Left lobe of liver (tissue), 2 donors: ENCODE results near the gene PPFIA4. TPM values are rescaled to one million over a fixed set of nuclear protein-coding genes. Genes with fewer than 3 reads are reported as not detected.
"Not testable (repeated sequence)": the region's sequence is repeated elsewhere in the genome, so short reads cannot be mapped to it uniquely, and the experiment has no call there.

Experiments
- ATAC-seq: fragments of 200-7000 bp; cut with Tn5 transposase; one replicate; pipeline ENCODE4 v1.9.1; 2020; ENCODE audit warnings: mild to moderate bottlenecking, moderate library complexity
- DNase-seq: peaks from one replicate; pipeline ENCODE4 v3.0.0-alpha.2; 2020; ENCODE audit warnings: low spot score
- total RNA-seq: library from RNA; stranded (reverse); gene quantifications from one replicate; pipeline ENCODE4 v1.2.1, GENCODE V29; 2021
- donor health status: DM: no; HTN: no; CAD: no; lungs with moderate emphysema.
- donor health status: DM: no; HTN: yes; CAD: no.

The PPFIA4 gene
- total RNA-seq, 1 donor from 2014 or later = 0.78 TPM

DNA sequence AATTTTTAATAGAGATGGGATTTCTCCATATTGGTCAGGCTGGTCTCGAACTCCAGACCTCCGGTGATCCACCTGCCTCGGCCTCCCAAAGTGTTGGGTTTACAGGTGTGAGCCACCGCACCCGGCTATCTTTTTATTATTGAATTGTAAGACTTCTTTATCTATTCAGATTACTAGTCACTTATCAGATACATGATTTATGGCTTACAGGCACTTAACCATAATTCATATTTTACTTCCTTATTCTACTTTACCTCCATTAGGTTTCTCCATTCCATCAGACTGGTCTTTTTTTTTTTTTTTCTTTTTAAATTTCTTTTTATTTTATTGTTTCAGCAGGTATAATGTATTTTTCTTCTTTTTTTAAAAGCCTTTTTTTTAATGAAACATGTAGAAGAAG is 14.7 kb upstream of the PPFIA4 start:
- DNase-seq (no peak), ATAC-seq (no peak)

DNA sequence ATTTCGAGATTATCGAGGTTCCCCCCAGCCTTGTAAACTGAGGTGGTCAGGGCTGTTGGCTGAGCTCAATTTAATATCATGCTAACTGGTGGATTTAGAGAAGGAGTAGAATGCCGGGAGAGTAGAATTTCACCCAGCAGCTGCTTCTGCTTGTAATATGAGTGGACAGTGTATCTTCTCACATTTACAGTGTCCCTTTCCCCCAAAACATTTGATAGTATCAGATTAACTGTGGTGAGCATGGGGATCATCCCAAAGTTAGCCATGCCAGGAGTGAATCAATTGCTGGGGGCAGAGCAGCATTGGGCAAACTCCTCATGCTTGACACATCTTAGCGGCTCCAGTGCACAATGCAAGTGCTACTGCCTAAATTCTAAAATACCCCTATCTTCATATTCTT is 9.2 kb upstream of the PPFIA4 start:
- ATAC-seq (no peak), DNase-seq (no peak)

DNA sequence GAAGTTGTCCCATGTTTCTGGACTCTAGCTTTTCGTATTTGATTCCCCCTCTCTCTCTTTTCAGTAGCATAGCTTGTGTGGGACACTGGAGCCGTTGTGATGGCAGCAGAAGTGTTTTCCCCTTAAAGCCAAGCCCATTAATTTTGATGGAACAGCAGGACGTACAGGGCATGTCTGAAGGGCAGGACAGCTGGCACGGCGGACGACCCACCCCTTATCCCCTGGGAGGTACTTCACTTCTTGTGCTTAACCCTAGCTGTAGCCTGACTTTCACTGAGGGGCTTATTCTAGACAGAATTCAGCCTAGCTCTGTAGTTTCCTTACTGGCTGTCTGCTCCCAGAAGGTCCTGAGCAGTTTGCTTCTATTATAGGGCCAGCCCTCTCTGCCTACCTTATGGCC is 8.6 kb upstream of the PPFIA4 start:
- ATAC-seq (no peak), DNase-seq (no peak)

DNA sequence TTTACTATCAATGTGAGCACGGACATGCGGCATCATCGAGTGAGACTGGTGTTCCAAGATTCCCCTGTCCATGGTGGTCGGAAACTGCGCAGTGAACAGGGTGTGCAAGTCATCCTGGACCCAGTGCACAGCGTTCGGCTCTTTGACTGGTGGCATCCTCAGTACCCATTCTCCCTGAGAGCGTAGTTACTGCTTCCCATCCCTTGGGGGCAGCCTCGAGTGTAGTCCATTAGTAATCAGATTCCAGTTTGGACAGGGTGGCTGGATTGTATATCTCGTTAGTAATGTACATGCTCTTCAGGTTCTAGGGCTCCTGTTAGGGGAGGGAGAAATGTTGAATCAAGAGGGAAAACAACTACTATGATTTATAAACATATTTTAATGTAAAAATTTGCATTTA is 3.4 kb upstream of the PPFIA4 start:
- ATAC-seq = peak; percentile 61
- not testable (repeated sequence) for DNase-seq

DNA sequence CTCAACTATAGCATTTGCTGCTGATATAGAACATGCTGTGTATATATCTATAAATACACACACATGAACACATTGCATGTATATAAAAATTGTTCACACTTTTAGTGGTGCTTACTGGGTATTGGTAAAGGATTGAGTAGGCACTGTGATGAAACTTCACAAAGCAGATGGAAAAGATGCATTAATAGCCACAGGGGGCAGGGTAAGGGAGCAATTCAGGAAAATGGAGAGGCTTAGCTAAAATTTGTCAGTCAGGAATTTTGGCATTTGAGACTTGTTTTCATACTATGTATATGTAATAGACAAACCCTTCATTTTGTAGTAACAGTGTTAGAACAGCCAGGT is 633 bp upstream of the PPFIA4 start:
- ATAC-seq (no peak), DNase-seq (no peak)

DNA sequence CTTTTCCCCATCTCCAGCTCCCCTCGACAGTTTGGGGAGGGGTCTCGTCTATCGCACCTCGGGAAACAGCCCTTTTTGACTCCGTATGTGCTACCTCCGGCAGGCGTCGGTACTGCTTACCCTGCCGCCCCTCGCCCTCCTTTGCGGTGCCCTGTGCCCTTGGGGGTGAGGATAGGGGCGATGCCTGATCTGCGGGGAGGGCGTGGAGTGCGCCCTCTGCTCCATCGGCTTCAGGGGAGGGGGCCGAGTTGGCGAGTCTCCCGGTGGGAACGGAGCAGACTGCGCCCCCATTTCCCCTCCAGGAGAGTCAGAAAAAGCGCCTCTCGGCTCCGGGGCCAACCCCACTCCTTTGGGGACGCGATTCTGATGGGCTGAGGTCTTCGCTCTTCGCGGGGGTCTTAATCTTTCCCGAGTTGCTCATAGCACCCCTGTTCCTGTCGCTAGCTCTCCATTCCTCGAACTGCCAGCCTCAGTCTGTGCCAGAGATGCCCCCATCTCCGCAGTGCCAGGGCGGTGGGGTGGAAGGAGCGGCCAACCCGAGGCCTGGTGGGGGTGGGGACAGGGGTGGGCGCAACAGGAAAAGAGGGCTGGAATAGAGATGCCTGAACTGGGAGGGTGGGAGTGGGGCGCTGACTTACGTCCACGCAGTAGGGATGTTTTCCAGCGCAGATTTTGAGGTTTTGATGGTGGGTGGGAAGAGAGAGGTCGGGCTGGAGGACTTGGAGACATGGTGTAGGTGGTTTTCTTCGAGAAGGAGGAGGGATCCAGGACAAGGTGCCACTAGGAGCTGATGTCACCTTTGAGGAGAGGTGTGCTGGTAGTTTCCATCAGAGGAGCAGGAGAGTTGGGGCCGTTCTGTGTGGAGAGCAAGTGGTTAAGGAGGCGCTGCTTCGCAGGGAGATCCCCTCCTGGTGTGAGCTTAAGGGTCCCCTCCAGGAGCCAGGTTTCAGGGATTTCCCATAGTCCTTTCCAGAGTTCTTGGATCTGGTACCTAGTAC is 674 bp downstream of the PPFIA4 start:
- DNase-seq = peak; percentile 51
- peak; percentile 3 for ATAC-seq

DNA sequence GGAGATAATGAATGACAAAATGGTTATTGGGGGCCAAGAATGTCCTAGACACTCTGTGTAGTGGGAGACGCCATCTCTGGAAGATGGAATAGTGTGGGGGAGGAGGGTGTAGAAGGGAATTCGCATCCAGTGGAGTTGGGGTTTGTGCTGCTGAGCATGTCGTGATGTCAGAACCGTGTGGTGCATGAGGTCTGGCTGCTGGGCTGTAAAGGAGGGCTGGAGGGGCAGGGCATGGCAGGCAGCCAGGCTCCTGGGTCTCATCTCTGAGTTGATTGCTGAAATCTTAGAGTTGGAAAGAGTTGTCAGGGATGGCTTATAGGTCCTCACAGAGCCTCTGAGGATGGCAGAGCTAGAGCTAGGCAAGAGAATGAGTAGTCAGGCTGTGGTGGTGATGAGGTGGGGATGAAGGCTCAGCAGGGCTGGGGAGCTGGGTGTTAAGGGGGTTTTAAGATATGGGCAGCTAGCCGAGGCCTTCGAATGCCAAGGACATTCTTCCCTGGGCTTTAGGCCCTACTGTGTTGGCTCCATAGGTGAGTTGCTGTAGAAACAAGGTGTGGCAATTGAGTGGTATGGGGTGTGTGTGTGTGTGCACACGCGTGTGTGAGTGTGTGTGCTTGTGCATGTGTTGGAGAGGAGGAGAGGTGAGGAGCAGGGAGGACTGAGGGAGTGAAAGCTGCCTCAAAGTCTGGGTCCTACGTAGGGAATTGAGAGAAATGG is 1.9 kb downstream of the PPFIA4 start:
- ATAC-seq (no peak), DNase-seq (peak; percentile 34)

DNA sequence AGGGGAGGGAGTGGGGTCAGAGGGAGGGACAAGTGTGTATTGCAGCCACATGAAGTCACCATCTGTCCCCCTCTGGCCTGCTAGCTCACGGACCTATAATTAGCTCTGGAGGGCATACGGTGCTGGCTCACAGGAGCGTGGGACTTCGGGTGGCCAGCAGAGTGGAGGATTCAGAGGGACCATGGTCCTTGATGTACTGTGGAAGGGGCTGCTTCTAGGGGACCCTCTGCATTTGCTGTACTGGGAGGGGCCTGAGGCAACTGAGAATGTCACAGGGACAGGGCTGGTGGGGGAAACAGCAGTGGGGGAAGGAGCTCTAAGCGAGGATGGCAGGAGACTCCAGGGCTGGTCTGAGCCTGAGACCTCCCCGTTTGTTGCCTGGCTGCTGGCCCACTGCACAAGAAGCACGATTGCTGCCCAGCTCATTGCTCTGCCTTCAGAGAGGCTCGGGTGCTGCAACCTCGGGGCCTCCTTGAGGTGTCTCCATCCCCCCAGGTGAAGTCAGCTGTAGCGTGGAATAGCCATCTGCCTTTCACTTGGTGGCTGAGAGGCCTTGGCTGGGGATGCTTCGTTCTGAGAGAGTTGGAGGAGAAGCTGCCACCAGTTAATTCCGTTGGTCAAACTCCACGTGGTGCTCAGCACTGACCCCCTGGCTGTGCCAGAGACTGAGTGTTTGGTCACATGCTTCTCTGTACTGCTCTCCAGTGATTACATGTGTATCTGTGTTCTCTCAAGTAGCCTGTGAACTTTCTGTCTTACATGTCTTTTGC is 2.7 kb downstream of the PPFIA4 start:
- DNase-seq = peak; percentile 40
- no peak for ATAC-seq

DNA sequence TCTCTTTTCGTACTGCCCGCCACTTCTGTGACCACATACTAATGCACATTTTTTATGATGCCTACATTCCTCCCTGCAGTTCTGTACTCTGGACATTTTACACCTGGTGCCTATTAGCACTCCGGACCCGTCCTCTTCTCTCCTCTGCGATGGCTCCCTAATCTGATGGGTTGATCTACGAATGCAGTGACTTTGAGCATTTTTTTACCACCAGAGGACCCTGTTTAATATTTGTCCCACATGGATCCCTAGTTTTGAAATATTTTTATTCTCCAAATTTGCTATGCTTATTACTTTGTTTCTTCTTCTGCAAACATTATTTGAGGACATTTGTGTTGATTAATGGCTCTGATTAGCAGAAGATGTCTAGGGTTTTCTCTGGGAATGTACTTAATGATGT is 5.2 kb downstream of the PPFIA4 start:
- no peak for DNase-seq
- no peak for ATAC-seq

DNA sequence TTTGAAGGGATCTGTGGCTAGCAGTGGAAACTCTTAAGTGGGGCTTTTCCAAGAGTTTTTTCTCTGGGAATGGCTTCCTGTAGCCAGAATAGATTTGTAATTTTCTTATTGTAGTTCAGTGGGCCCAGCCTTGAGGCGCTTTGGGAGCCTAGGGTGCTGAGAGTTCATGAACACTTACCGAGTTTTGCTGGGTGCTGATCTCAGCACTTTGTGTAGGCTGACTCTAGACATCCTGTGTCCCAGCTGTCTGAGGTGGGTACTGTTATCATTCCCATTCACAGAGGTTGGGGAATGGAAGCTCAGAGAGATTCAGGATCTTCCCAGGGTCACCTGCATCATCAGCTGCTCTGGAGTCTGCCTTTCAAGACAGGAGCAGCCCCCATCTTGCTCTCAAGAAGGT is 7.0 kb downstream of the PPFIA4 start:
- no peak for DNase-seq

DNA sequence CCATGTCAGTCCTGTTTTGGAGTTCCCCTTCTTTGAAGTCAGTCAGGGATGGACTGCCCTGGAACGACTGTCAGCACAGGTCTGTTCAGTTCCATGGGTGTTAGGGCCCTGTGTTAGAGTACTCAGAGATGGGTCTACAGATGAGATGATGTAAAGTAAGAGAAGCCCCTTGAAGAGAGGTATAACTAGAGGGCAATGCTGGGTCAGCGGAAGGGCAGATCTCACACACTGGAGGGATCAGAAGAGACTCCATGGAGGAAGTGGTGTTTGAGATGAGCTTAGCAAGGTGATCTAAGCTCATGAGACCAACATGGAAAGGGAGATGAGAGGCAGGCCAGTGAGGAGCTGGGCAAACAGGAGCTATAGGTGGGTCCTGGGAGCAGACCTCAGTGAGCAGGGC is 7.6 kb downstream of the PPFIA4 start:
- no peak for ATAC-seq
- DNase-seq = peak; percentile 30

More for the DNA sequence above, 7.0 kb downstream of the PPFIA4 start:
- ATAC-seq = no peak

DNA sequence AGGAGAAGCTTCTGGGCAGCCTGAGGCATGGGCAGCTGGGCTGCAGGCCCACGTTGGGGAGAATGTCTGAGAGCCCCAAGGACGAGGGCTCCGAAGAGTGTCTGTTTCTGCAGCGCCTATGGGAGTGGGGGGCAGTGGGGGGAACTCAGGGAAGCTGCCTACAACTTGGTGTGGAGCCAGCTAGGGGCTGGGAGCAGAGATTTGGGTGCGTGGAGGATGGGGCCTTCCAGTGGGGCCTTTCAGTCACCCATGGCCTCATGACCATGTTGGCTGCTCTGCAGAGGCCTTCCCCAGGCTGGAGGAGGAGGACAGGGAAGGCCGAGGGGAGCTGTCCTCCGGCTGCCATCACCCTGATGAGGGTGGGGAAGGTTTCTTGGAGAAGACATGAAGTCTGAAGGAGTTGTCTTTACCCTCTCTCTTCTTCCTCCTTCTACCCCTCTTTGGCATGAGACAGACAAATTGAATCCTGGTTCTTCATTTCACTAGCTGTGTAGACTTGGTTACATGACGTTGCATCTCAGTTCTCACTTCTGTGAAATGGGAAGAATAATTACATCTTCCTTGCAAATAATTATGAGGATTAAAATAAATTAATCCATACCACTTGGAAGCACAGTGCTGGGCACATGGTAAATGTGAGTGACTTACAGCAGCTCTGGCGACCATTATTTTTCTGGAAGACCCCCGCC is 8.3 kb downstream of the PPFIA4 start:
- ATAC-seq (no peak), DNase-seq (peak; percentile 21)

DNA sequence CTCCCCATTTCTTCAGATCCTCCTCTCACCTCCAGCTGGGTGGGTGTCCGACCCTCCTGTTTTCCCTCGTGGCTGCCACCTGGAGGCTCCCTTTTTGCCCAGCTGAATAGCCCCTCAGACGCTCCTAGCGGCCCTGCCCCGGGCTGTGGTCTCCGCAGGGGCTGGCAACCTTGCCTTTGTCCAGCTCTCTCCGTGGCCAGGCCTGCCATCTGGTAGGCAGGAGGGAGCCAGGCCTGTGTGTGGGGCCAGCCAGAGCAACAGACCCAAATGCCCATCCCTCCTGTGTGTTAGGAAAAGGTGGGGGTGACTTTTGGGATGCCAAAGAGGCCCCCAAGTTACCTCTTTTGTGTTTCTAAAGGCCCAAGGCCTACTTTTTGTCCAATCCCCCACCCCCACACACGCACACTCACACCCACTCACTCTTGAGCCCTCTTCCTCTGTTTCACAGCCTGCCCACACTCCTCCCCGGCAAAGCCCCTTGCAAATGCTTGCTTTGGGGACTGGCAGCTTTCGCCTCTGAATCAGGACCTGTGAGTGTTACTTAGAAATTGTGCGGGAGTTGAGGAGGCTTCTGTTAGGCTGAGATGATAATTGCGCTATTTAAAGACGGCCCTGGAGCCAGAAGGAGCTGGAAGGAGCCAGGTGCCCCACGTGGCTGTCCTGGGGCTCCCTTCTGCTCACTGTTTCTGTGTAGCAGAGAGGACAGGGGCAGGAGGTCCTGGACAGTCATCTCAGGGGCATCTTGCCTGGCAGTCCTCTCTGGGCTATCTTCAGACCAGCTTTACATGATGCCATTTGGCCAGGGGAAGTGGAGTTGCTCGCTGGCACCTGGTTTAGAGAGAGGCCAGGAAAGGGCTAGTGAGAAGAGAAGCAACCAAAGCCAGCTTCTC is 9.1 kb downstream of the PPFIA4 start:
- no peak for ATAC-seq

DNA sequence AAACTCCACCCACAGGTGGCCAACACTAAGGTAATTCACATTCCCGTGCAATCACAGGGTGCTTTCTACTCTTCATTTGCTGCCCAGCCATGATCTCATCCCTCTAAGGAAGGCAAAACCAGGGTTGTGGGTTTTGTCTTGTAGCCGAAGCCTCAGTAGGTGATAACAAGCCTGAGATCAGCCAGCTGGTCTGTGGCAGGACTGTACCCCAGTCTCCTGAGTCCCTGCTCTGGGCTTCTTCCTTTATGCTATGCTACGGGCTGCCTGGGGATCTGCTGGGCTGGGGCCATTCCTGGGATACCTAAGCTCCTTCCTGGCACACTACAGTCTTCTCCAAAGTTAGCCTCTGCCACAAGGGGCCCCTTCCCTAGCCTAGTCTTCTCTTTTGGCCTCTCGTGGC is 9.8 kb downstream of the PPFIA4 start:
- ATAC-seq (no peak), DNase-seq (no peak)

More for the DNA sequence above, 9.1 kb downstream of the PPFIA4 start:
- peak; percentile 33 for DNase-seq

DNA sequence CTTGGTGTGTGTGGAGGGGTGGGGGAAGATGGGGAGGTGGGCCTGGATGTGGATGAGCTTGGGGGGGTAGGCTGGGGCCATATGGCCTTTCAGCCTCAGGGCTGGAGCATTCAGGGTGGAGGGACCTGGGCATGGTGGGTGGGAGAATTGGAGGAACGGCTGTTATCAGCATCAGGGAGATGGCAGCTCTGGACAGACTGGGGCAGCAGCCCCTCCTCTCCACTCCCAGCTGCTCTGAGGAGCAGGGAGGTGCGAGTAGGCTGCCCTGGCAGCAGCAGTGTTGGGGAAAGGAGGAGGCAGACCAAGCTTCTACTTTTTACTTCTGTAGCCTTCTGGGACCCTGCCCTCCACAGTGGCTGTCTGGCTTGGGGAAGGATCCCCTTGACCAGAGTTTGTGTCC is 10.2 kb downstream of the PPFIA4 start:
- ATAC-seq (no peak), DNase-seq (no peak)

DNA sequence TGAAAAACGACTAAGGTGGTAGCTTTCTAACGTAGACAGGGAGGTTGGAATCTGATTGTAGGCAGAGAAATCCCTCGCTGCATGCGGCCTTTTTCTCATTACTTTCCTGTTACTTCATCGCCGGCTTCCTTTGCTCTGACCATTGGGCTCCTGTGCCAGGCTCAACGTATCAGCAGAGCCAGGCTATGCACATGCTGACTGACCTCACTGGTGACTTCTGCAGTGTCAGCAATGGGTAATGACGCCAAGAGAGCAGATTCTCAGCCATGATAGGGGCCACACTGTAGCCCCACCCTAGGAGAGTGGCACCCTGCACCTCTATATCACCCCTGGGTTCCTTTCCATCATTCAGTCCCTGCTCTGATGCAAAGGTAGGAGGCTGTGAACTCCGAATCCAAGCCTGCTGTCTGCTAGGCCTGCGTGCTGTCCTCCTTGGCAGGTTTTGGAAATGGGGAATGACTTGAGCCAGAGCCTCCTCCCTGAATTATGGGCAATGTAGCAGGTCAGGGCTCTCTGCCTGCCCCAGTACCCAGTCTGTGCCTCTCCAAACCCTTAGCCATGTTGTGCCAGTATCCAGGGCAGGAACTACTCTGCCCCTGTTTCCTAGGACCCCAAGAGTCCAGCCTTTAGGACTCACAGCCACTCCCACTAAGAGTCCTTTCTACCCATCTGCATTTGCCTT is 11.4 kb downstream of the PPFIA4 start:
- DNase-seq (no peak), ATAC-seq (no peak)

DNA sequence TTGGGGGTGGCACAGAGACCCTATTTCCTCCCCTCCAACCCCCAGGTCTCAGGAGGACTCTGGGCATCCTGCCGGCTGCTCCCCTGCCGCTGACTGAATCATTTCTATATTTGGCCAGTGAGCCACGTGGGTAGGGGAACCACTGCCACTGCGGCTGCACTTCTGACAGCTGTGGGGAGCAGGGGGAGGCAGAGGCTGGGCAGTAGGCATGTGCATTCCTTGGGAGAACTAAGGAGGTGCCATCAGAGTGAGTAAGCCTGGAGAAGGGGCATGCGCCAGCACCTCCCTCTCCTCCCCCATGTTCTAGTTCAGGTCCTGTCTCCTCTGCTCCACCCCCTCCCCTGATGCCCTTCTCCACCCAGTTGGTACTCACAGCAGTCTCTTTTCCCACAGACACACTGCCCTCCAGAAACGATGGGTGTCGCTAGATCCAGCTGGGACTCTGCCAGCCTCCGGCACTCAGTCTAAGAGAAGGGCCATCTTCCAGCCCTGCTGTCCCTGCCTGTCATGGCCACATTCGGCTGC is 12.0 kb downstream of the PPFIA4 start:
- no peak for DNase-seq
- no peak for ATAC-seq

DNA sequence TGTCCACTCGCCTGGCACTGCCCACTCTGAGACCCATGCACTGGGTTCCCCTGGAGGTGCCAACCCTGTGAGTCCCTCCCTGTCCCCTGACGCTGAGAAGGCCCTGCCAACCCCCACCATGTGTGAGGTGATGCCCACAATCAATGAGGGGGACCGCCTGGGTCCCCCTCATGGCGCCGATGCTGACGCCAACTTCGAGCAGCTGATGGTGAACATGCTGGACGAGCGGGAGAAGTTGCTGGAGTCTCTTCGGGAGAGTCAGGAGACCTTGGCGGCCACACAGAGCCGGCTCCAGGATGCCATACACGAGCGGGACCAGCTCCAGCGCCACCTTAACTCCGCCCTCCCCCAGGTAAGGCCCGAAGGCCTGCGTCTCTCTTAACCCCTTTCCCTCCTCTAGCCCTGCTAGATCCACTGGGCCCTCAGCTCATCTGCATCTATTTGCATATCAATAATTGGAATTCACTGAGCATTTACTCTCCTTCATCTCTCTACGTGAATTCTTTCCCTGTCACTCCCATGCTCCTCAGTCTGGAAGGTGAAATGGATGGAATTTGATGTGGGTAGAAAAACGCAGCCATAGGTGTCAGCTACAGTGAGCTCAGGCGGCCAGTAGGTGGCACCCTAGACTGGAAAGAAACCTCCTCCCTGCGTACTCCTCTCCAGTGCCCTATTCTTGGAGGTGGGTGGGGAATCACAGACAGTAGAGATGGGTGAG is 12.8 kb downstream of the PPFIA4 start:
- ATAC-seq = peak; percentile 96
- peak; percentile 72 for DNase-seq
